Testis (tissue), 3 donors: ENCODE measurements around the gene RYR1. TPM values are rescaled to one million over a fixed set of nuclear protein-coding genes. Genes with fewer than 3 reads are reported as not detected.

Experiments used
- DNase-seq: peaks from one replicate; pipeline ENCODE4 v3.0.0-alpha.2; 2019
- H3K27ac ChIP-seq, 2 donors: fragments of 200-600 bp; sonication (generic); one replicate each; pipeline ENCODE4 v1.5.1; 2019
- H3K27me3 ChIP-seq: fragments of 200-600 bp; sonication (generic); one replicate; pipeline ENCODE4 v1.5.1; 2019
- H3K36me3 ChIP-seq: fragments of 200-600 bp; sonication (generic); one replicate; pipeline ENCODE4 v1.5.1; 2017; ENCODE audit warnings: low read depth; ENCODE audit errors: missing control alignments
- H3K4me1 ChIP-seq: fragments of 200-600 bp; sonication (generic); one replicate; pipeline ENCODE4 v1.5.1; 2019
- H3K4me3 ChIP-seq, 2 donors: fragments of 200-600 bp; sonication (generic); one replicate each; pipeline ENCODE4 v1.5.1; 2017 to 2019
- H3K9me3 ChIP-seq: fragments of 200-600 bp; sonication (generic); one replicate; pipeline ENCODE4 v1.5.1; 2017
- CTCF ChIP-seq, 3 experiments: fragments of 450-650 bp in 2 of 3; fragments of 200-600 bp in 1 of 3; sonication (generic) in 1 of 3; IDR thresholded peaks; one replicate each; pipeline ENCODE4 v1.5.1; 2016 to 2019; ENCODE audit warnings: antibody characterized with exemption in 3 of 3, mild to moderate bottlenecking in 2 of 3, moderate library complexity in 1 of 3
- POLR2A ChIP-seq: fragments of 450-650 bp; IDR thresholded peaks from one replicate; pipeline ENCODE4 v1.6.1; 2017; ENCODE audit warnings: antibody characterized with exemption, mild to moderate bottlenecking, moderate library complexity
- WGBS, 2 donors: methylation state at CpG; one replicate each; pipeline ENCODE4 v1.1.5; 2018; 5-methylcytosine and 5-hydroxymethylcytosine counted together
- intact Hi-C: fragments of 100-400 bp; cut with DNase I; formaldehyde crosslinking; loops from one replicate; pipeline ENCODE4 v1.15.1; 2023; ENCODE audit warnings: low total_unique reads
- polyA plus RNA-seq: library from polyadenylated mRNA; stranded (reverse); fragments of 350-450 nt; fragmentation: Illumina TruSeq; extraction: RNeasy Lipid Tissue Mini Kit (QIAGEN cat#74804); gene quantifications from one replicate; pipeline ENCODE4 v1.2.3, GENCODE V29; 2014; ENCODE audit warnings: low read depth, low replicate concordance; ENCODE audit not compliant: insufficient read depth
- total RNA-seq, 2 donors: library from RNA; depleted of rRNA; stranded (reverse); fragments of >200 nt; gene quantifications; one replicate each; pipeline ENCODE4 v1.2.3, GENCODE V29; 2016

Gene RYR1
- total and polyA plus RNA-seq, 3 donors from 2014 or later: 11.8 to 26.1 (median 15.6) TPM

- Histone ChIP-seq H3K4me3 (no peak overlapping the region), H3K4me1 (no peaks in the 10 kb centered on the region), H3K9me3 (no peaks in the 10 kb centered on the region), H3K36me3 (no peaks in the 10 kb centered on the region), H3K27me3 (no peaks in the 10 kb centered on the region), H3K27ac (no peak overlapping the region)
- WGBS, 2 donors: 66 to 77% methylated on average over 5 to 6 of the region's 6 CpGs
- no peak for DNase-seq
- intact Hi-C loops: no loop called here
- no peak for TF ChIP-seq CTCF (IDR thresholded peaks at IDR 0.05)
- TF ChIP-seq POLR2A: no peak
These were observed 95.4 kb downstream of the RYR1 start for GRCh38 chr19:38528931-38529330.

GRCh38 chr19:38531515-38531914, 98.0 kb downstream of the RYR1 start:
- no peak for TF ChIP-seq CTCF (IDR thresholded peaks at IDR 0.05)
- no peak for TF ChIP-seq POLR2A
- 94 to 100% methylated on average over 2 of the region's 2 CpGs for WGBS, 2 donors
- no peaks in the 10 kb centered on the region for H3K36me3 ChIP-seq
- H3K9me3 ChIP-seq: no peaks in the 10 kb centered on the region
- H3K27ac ChIP-seq: no peak overlapping the region
- no peaks in the 10 kb centered on the region for H3K27me3 ChIP-seq
- intact Hi-C loops: no loop called here
- no peak overlapping the region for H3K4me3 ChIP-seq
- no peak for DNase-seq
- H3K4me1 ChIP-seq: no peaks in the 10 kb centered on the region

- intact Hi-C loops: no loop called here
- no peak for DNase-seq
- whole genome bisulfite sequencing, 2 donors: 71 to 83% methylated on average over 3 of the region's 3 CpGs
- TF ChIP-seq CTCF (IDR thresholded peaks at IDR 0.05) (no peak), POLR2A (no peak)
- no peaks in the 10 kb centered on the region for H3K4me1 ChIP-seq
- H3K27me3 ChIP-seq: no peaks in the 10 kb centered on the region
- H3K4me3 ChIP-seq: no peak overlapping the region
- H3K36me3 ChIP-seq: no peaks in the 10 kb centered on the region
- H3K27ac ChIP-seq: no peak overlapping the region
- H3K9me3 ChIP-seq: no peaks in the 10 kb centered on the region
These were observed 99.4 kb downstream of the RYR1 start for GRCh38 chr19:38532939-38533338.

GRCh38 chr19:38534574-38534973, 101.1 kb downstream of the RYR1 start:
- no peak overlapping the region for H3K27ac ChIP-seq
- TF ChIP-seq CTCF (IDR thresholded peaks at IDR 0.05): no peak
- H3K9me3 ChIP-seq: no peaks in the 10 kb centered on the region
- H3K36me3 ChIP-seq: no peaks in the 10 kb centered on the region
- no peak overlapping the region for H3K4me3 ChIP-seq
- WGBS, 2 donors: 92 to 93% methylated on average over 8 of the region's 8 CpGs
- H3K4me1 ChIP-seq: no peaks in the 10 kb centered on the region
- intact Hi-C loops: no loop called here
- DNase-seq: no peak
- no peaks in the 10 kb centered on the region for H3K27me3 ChIP-seq

GRCh38 chr19:38535212-38535611, 101.7 kb downstream of the RYR1 start:
- no peaks in the 10 kb centered on the region for H3K9me3 ChIP-seq
- no peaks in the 10 kb centered on the region for H3K4me1 ChIP-seq
- DNase-seq: no peak
- H3K27ac ChIP-seq: no peak overlapping the region
- TF ChIP-seq POLR2A: no peak
- no peak for TF ChIP-seq CTCF (IDR thresholded peaks at IDR 0.05)
- intact Hi-C loops: no loop called here
- H3K4me3 ChIP-seq: no peak overlapping the region
- WGBS, 2 donors: 88 to 89% methylated on average over 3 of the region's 3 CpGs
- H3K36me3 ChIP-seq: no peaks in the 10 kb centered on the region
- H3K27me3 ChIP-seq: no peaks in the 10 kb centered on the region
